ENCODE data around the gene PPP1R13B.

The PPP1R13B gene

GRCh38 chr14:103735022-103735421 lies 112.4 kb downstream of the PPP1R13B start:
- Histone ChIP-seq H3K4me3 (ENCODE audit: extremely low read depth, insufficient read depth, low read length, poor library complexity, severe bottlenecking) (no peak overlapping the region), H3K27ac (ENCODE audit: low read depth, low read length, severe bottlenecking) (no peak overlapping the region), H3K9me3 (ENCODE audit: control insufficient read depth, low read length) (no peaks in the 10 kb centered on the region), H3K4me1 (ENCODE audit: control insufficient read depth, insufficient read depth, low read length, poor library complexity, severe bottlenecking) (no peaks in the 10 kb centered on the region), H3K36me3 (ENCODE audit: control insufficient read depth, insufficient read depth, low read length) (peaks cover 42% of the 10 kb centered on the region)
- WGBS, 2 experiments (ENCODE audit: insufficient coverage in 2 of 2): 93 to 97% methylated on average over 9 to 10 of the region's 12 CpGs

DNA sequence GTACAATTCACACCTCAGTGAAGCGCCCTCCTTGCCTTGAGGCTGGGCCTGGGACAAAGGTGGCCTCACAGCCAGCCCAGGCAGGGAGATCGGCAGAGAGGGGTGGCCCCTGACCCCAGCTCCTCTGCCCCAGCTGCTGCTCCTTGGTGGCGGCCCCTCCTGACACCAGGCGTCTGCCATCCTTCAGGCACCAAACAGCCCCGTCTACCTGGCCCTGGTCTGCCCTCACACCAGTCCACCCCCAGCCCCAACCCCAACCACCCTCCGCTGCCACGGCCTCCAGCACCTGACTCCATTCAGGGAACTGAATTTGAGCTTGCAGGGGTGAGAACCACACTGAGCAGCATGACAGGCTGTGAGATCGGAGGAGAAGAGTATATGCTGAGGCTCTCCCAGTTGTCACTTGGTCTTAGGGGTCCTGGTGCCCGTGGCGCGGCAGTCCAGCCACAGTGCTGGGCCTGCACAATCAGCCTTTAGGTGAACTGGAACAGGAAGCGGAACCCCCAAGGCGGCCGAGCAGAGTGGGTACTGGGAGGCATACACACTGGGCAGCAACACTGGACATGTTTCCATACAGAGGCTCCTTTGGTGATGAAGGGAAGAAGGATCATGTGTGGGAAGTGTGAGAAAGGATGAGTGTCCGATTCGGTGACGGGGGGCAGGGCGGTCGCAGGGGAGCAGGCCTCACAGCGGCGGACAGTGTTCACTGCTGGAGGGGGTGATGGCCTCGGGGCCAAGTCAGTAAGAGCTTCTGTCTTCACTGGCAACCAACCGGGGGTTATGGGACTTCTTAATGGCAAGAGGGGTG lies 113.1 kb downstream of the PPP1R13B start:
- H3K27ac ChIP-seq (ENCODE audit: low read depth, low read length, severe bottlenecking): no peak overlapping the region
- 93 to 97% methylated on average over 19 to 23 of the region's 23 CpGs for WGBS, 2 experiments (ENCODE audit: insufficient coverage in 2 of 2)

GRCh38 chr14:103733651-103734050 lies 113.7 kb downstream of the PPP1R13B start:
- no peak overlapping the region for H3K4me3 ChIP-seq (ENCODE audit: extremely low read depth, insufficient read depth, low read length, poor library complexity, severe bottlenecking)
- no peak overlapping the region for H3K27ac ChIP-seq (ENCODE audit: low read depth, low read length, severe bottlenecking)
- 96 to 98% methylated on average over 12 to 13 of the region's 14 CpGs for WGBS, 2 experiments (ENCODE audit: insufficient coverage in 2 of 2)
- peaks cover 54% of the 10 kb centered on the region for H3K36me3 ChIP-seq (ENCODE audit: control insufficient read depth, insufficient read depth, low read length)
- no peaks in the 10 kb centered on the region for H3K4me1 ChIP-seq (ENCODE audit: control insufficient read depth, insufficient read depth, low read length, poor library complexity, severe bottlenecking)
- no peaks in the 10 kb centered on the region for H3K9me3 ChIP-seq (ENCODE audit: control insufficient read depth, low read length)

More for the DNA sequence above, 113.1 kb downstream of the PPP1R13B start:
- Histone ChIP-seq H3K36me3 (ENCODE audit: control insufficient read depth, insufficient read depth, low read length) (peaks cover 49% of the 10 kb centered on the region), H3K9me3 (ENCODE audit: control insufficient read depth, low read length) (no peaks in the 10 kb centered on the region), H3K4me3 (ENCODE audit: extremely low read depth, insufficient read depth, low read length, poor library complexity, severe bottlenecking) (no peak overlapping the region), H3K4me1 (ENCODE audit: control insufficient read depth, insufficient read depth, low read length, poor library complexity, severe bottlenecking) (no peaks in the 10 kb centered on the region)

DNA sequence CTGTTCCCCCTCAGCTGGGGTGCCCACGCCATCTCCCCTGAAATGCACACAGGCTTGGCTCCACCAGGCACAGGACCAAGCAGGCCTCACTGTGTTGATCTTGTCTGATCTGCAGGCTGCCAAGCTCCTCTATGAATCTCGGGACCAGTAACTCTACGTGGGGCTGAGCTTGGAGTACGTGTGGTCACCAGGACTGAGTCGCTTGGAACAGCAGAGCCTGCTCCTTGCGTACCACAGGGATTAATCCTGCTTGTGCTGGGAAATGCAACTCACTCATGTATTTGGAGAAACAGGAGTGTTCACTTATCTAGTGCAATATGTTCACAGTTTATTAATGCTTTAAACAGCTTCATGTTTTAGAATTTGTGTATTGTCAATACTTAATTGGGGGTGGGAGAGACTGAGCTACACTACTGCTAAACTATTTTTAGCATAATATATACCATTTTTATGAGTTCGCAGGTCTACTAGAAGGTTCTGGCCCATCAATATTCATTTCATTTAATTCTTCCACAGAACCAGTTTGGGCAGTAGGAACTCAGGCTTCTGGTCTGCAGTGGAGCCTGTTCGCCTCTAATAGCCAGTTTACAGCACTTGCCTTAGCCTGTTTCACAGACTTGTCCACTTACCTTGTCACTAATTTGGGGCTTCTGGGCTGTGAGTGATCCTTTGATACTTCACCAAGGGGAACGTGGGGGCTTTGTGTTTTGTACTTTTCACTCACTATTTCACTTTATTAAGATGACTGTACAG lies 114.3 kb downstream of the PPP1R13B start:
- H3K4me1 ChIP-seq (ENCODE audit: control insufficient read depth, insufficient read depth, low read length, poor library complexity, severe bottlenecking): no peaks in the 10 kb centered on the region
- peaks cover 55% of the 10 kb centered on the region for H3K36me3 ChIP-seq (ENCODE audit: control insufficient read depth, insufficient read depth, low read length)
- H3K27ac ChIP-seq (ENCODE audit: low read depth, low read length, severe bottlenecking): no peak overlapping the region
- no peak overlapping the region for H3K4me3 ChIP-seq (ENCODE audit: extremely low read depth, insufficient read depth, low read length, poor library complexity, severe bottlenecking)
- no peaks in the 10 kb centered on the region for H3K9me3 ChIP-seq (ENCODE audit: control insufficient read depth, low read length)
- WGBS, 2 experiments (ENCODE audit: insufficient coverage in 2 of 2): 94 to 96% methylated on average over 7 to 8 of the region's 9 CpGs

- Histone ChIP-seq H3K4me1 (ENCODE audit: control insufficient read depth, insufficient read depth, low read length, poor library complexity, severe bottlenecking) (no peaks in the 10 kb centered on the region), H3K9me3 (ENCODE audit: control insufficient read depth, low read length) (no peaks in the 10 kb centered on the region), H3K27ac (ENCODE audit: low read depth, low read length, severe bottlenecking) (no peak overlapping the region), H3K4me3 (ENCODE audit: extremely low read depth, insufficient read depth, low read length, poor library complexity, severe bottlenecking) (no peak overlapping the region), H3K36me3 (ENCODE audit: control insufficient read depth, insufficient read depth, low read length) (peaks cover 61% of the 10 kb centered on the region)
- 93 to 97% methylated on average over 22 to 24 of the region's 24 CpGs for WGBS, 2 experiments (ENCODE audit: insufficient coverage in 2 of 2)
These were observed 115.2 kb downstream of the PPP1R13B start for GRCh38 chr14:103731916-103732867.

GRCh38 chr14:103731481-103731880 lies 115.9 kb downstream of the PPP1R13B start:
- 93 to 99% methylated on average over 11 to 13 of the region's 15 CpGs for WGBS, 2 experiments (ENCODE audit: insufficient coverage in 2 of 2)
- Histone ChIP-seq H3K36me3 (ENCODE audit: control insufficient read depth, insufficient read depth, low read length) (peaks cover 63% of the 10 kb centered on the region), H3K4me3 (ENCODE audit: extremely low read depth, insufficient read depth, low read length, poor library complexity, severe bottlenecking) (no peak overlapping the region), H3K9me3 (ENCODE audit: control insufficient read depth, low read length) (no peaks in the 10 kb centered on the region), H3K27ac (ENCODE audit: low read depth, low read length, severe bottlenecking) (no peak overlapping the region), H3K4me1 (ENCODE audit: control insufficient read depth, insufficient read depth, low read length, poor library complexity, severe bottlenecking) (no peaks in the 10 kb centered on the region)

- H3K9me3 ChIP-seq (ENCODE audit: control insufficient read depth, low read length): no peaks in the 10 kb centered on the region
- peaks cover 71% of the 10 kb centered on the region for H3K36me3 ChIP-seq (ENCODE audit: control insufficient read depth, insufficient read depth, low read length)
- no peak overlapping the region for H3K4me3 ChIP-seq (ENCODE audit: extremely low read depth, insufficient read depth, low read length, poor library complexity, severe bottlenecking)
- no peaks in the 10 kb centered on the region for H3K4me1 ChIP-seq (ENCODE audit: control insufficient read depth, insufficient read depth, low read length, poor library complexity, severe bottlenecking)
- no peak overlapping the region for H3K27ac ChIP-seq (ENCODE audit: low read depth, low read length, severe bottlenecking)
- 95% methylated on average over 14 to 15 of the region's 15 CpGs for WGBS, 2 experiments (ENCODE audit: insufficient coverage in 2 of 2)
These were observed 116.8 kb downstream of the PPP1R13B start for GRCh38 chr14:103730490-103731035.

- Histone ChIP-seq H3K9me3 (ENCODE audit: control insufficient read depth, low read length) (no peaks in the 10 kb centered on the region), H3K4me3 (ENCODE audit: extremely low read depth, insufficient read depth, low read length, poor library complexity, severe bottlenecking) (no peak overlapping the region), H3K4me1 (ENCODE audit: control insufficient read depth, insufficient read depth, low read length, poor library complexity, severe bottlenecking) (no peaks in the 10 kb centered on the region), H3K27ac (ENCODE audit: low read depth, low read length, severe bottlenecking) (no peak overlapping the region), H3K36me3 (ENCODE audit: control insufficient read depth, insufficient read depth, low read length) (peaks cover 73% of the 10 kb centered on the region)
- 95 to 97% methylated on average over 15 to 22 of the region's 24 CpGs for WGBS, 2 experiments (ENCODE audit: insufficient coverage in 2 of 2)
These were observed 117.6 kb downstream of the PPP1R13B start for GRCh38 chr14:103729496-103730448.

DNA sequence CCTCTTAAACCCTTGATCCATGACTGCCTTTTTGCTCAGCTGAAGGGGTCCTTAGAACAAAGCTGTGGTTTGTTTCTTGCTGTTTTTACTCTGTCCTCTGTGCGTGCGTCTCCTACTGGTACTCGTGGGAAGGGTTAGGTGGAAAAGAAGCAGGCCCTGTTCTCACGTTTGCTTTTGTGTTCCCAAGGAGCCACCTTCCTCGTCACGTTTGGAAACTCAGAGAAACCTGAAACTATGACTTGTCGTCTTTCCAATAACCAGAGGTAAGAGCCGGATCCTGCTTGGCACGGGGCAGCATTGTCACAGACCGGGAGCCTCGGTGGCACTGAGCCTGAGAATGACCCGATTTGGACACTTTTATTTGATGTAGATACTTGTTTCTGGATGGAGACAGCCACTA lies 118.7 kb downstream of the PPP1R13B start:
- H3K9me3 ChIP-seq (ENCODE audit: control insufficient read depth, low read length): no peaks in the 10 kb centered on the region
- H3K27ac ChIP-seq (ENCODE audit: low read depth, low read length, severe bottlenecking): no peak overlapping the region
- peaks cover 62% of the 10 kb centered on the region for H3K36me3 ChIP-seq (ENCODE audit: control insufficient read depth, insufficient read depth, low read length)
- no peak overlapping the region for H3K4me3 ChIP-seq (ENCODE audit: extremely low read depth, insufficient read depth, low read length, poor library complexity, severe bottlenecking)
- H3K4me1 ChIP-seq (ENCODE audit: control insufficient read depth, insufficient read depth, low read length, poor library complexity, severe bottlenecking): no peaks in the 10 kb centered on the region
- WGBS, 2 experiments (ENCODE audit: insufficient coverage in 2 of 2): 89 to 91% methylated on average over 12 of the region's 12 CpGs

All from mesodermal cell (in vitro differentiated cells).